Mesenchymal stem cell (in vitro differentiated cells and primary cell): ENCODE results near the gene TTC31.

Experiments used
- DNase-seq: peaks from one replicate; pipeline ENCODE4 v3.0.0-alpha.2; 2013
- H2AFZ ChIP-seq: one replicate; pipeline ENCODE4 v1.6.1; 2013; ENCODE audit warnings: low read depth, mild to moderate bottlenecking, control low read depth, inconsistent platforms, low read length, moderate library complexity
- H2AK5ac ChIP-seq: 2 replicates; pipeline ENCODE4 v1.6.1; 2013; ENCODE audit warnings: low read length, moderate library complexity, mild to moderate bottlenecking, inconsistent platforms; ENCODE audit not compliant: severe bottlenecking
- H2BK120ac ChIP-seq: one replicate; pipeline ENCODE4 v1.6.1; 2013; ENCODE audit warnings: low read depth, mild to moderate bottlenecking, inconsistent platforms, low read length, moderate library complexity
- H2BK12ac ChIP-seq, 2 experiments: one replicate each; pipeline ENCODE4 v1.6.1; 2013; ENCODE audit warnings: inconsistent platforms in 2 of 2, low read length in 2 of 2, mild to moderate bottlenecking in 2 of 2, moderate library complexity in 2 of 2, control low read depth in 1 of 2
- H2BK15ac ChIP-seq: one replicate; pipeline ENCODE4 v1.6.1; 2013; ENCODE audit warnings: mild to moderate bottlenecking, low read depth, inconsistent platforms; ENCODE audit not compliant: poor library complexity, severe bottlenecking
- H2BK5ac ChIP-seq: 2 replicates; pipeline ENCODE4 v1.6.1; 2013; ENCODE audit warnings: low read depth, mild to moderate bottlenecking, low read length, control low read depth, inconsistent platforms; ENCODE audit not compliant: poor library complexity, severe bottlenecking
- H3K14ac ChIP-seq, 2 experiments: one replicate each; pipeline ENCODE4 v1.6.1; 2013; ENCODE audit warnings: inconsistent platforms in 2 of 2, low read length in 2 of 2, control low read depth in 1 of 2, mild to moderate bottlenecking in 1 of 2, moderate library complexity in 1 of 2
- H3K18ac ChIP-seq, 2 experiments: one replicate each; pipeline ENCODE4 v1.6.1; 2013; ENCODE audit warnings: inconsistent platforms in 2 of 2, low read length in 2 of 2, control low read depth in 1 of 2, low read depth in 1 of 2, mild to moderate bottlenecking in 1 of 2
- H3K23ac ChIP-seq, 2 experiments: one replicate each; pipeline ENCODE4 v1.6.1; 2013; ENCODE audit warnings: inconsistent platforms in 2 of 2, low read length in 2 of 2, mild to moderate bottlenecking in 2 of 2, moderate library complexity in 2 of 2, control low read depth in 1 of 2
- H3K27ac ChIP-seq: 2 replicates; pipeline ENCODE4 v1.5.1; 2013; ENCODE audit warnings: mild to moderate bottlenecking, moderate library complexity, low read length, control low read depth, inconsistent platforms; ENCODE audit not compliant: poor library complexity, severe bottlenecking
- H3K27me3 ChIP-seq, 2 experiments: 2 replicates each; pipeline versions ENCODE4 v1.6.1 to v1.7.0; 2013; ENCODE audit warnings: low read length in 2 of 2, mild to moderate bottlenecking in 2 of 2, moderate library complexity in 2 of 2, control low read depth in 1 of 2, inconsistent platforms in 1 of 2; ENCODE audit not compliant: control insufficient read depth in 1 of 2, insufficient read depth in 1 of 2
- H3K36me3 ChIP-seq, 2 experiments: 2 replicates each; pipeline versions ENCODE4 v1.6.1 to v1.7.0; 2013; ENCODE audit warnings: low read length in 2 of 2, control low read depth in 1 of 2, inconsistent platforms in 1 of 2, low read depth in 1 of 2, mild to moderate bottlenecking in 1 of 2; ENCODE audit not compliant: insufficient read depth in 2 of 2, control insufficient read depth in 1 of 2
- H3K4ac ChIP-seq, 2 experiments: one replicate each; pipeline ENCODE4 v1.6.1; 2013; ENCODE audit warnings: inconsistent platforms in 2 of 2, low read length in 2 of 2, mild to moderate bottlenecking in 2 of 2, moderate library complexity in 2 of 2, control low read depth in 1 of 2, low read depth in 1 of 2
- H3K4me1 ChIP-seq: 2 replicates; pipeline ENCODE4 v1.6.1; 2013; ENCODE audit warnings: low read depth, low read length, control low read depth; ENCODE audit not compliant: control insufficient read depth, insufficient read depth
- H3K4me2 ChIP-seq: 2 replicates; pipeline ENCODE4 v1.6.1; 2013; ENCODE audit warnings: low read length, mild to moderate bottlenecking, inconsistent platforms; ENCODE audit not compliant: poor library complexity, severe bottlenecking
- H3K4me3 ChIP-seq, 2 experiments: 2 replicates each; pipeline versions ENCODE4 v1.5.1 to v1.7.0; 2013; ENCODE audit warnings: low read length in 2 of 2, mild to moderate bottlenecking in 2 of 2, control low read depth in 1 of 2, low read depth in 1 of 2; ENCODE audit not compliant: insufficient read depth in 1 of 2
- H3K79me1 ChIP-seq: replicated peaks from 2 replicates; pipeline ENCODE4 v1.6.1; 2013; ENCODE audit warnings: mild to moderate bottlenecking, control low read depth, low read length, inconsistent platforms; ENCODE audit not compliant: poor library complexity, severe bottlenecking
- H3K9ac ChIP-seq: 2 replicates; pipeline ENCODE4 v1.7.0; 2013; ENCODE audit warnings: mild to moderate bottlenecking, low read length, moderate library complexity
- H3K9me3 ChIP-seq: 2 replicates; pipeline ENCODE4 v1.7.0; 2013; ENCODE audit warnings: mild to moderate bottlenecking, low read length; ENCODE audit not compliant: control insufficient read depth
- H4K8ac ChIP-seq: one replicate; pipeline ENCODE4 v1.6.1; 2013; ENCODE audit warnings: inconsistent platforms, mild to moderate bottlenecking, low read length, moderate library complexity
- H4K91ac ChIP-seq: one replicate; pipeline ENCODE4 v1.6.1; 2013; ENCODE audit warnings: mild to moderate bottlenecking, low read length, inconsistent platforms
- WGBS: methylation state at CpG from one replicate; pipeline ENCODE4 v1.1.7; 2013; ENCODE audit warnings: mixed read lengths; 5-methylcytosine and 5-hydroxymethylcytosine counted together

The TTC31 gene

DNA sequence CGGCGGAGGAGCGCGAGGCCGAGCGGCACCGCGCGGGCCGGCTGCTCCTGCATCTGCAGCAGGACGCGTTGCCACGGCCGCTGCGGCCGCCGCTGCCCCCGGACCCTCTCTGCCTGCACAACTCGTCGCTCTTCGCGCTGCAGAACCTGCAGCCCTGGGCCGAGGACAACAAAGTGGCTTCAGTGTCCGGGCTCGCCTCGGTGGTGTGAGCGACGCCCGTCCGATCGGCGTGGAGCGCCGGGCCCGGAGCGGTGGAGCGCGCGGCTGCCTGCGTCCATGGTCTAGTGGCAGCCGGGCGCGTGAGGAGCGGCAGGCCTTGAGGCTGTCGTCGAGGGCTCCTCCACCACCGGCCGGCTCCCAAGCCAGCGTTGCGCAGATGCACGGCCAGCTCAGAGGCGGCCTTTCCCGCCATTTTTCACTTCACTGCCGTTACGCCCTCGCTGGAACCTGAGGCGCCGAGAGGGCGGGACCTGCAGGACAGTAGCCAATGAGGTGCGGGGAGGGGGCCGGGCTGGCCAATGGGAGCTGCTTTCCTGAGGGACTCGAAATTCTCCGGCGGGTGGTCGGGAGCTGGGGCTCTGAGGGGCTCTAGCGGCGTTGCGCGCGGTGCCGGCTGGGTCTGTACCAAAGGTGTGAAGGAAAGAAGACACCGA, 33.2 kb downstream of the TTC31 start:
- H3K18ac ChIP-seq = peak overlapping the region in 1 of 2 experiments; percentile 42
- no peaks in the 10 kb centered on the region for H3K79me1 ChIP-seq
- H2BK120ac ChIP-seq = no peak overlapping the region
- H3K4me1 ChIP-seq = peaks cover 18% of the 10 kb centered on the region
- no peak overlapping the region for H3K4me2 ChIP-seq
- no peak overlapping the region for H2BK5ac ChIP-seq
- no peaks in the 10 kb centered on the region for H3K9me3 ChIP-seq
- H2BK15ac ChIP-seq = no peak overlapping the region
- H3K36me3 ChIP-seq = peaks cover 0 to 3% of the 10 kb centered on the region in 2 experiments
- peak overlapping the region in 1 of 2 experiments; percentile 80 for H3K23ac ChIP-seq
- H3K27me3 ChIP-seq = peaks cover 96 to 97% of the 10 kb centered on the region in 2 experiments
- H3K27ac ChIP-seq = no peak overlapping the region
- DNase-seq = no peak
- no peak overlapping the region for H4K8ac ChIP-seq
- peak overlapping the region; percentile 76 for H2AFZ ChIP-seq
- H2BK12ac ChIP-seq = no peak overlapping the region
- WGBS = 15% methylated on average over 57 of the region's 72 CpGs
- H3K4me3 ChIP-seq = no peak overlapping the region
- no peak overlapping the region for H3K9ac ChIP-seq
- H2AK5ac ChIP-seq = no peak overlapping the region
- H3K4ac ChIP-seq = no peak overlapping the region
- H3K14ac ChIP-seq = no peak overlapping the region
- no peak overlapping the region for H4K91ac ChIP-seq

- no peak overlapping the region for H3K4ac ChIP-seq
- peaks cover 92 to 97% of the 10 kb centered on the region in 2 experiments for H3K27me3 ChIP-seq
- no peak overlapping the region for H3K9ac ChIP-seq
- H2BK5ac ChIP-seq = no peak overlapping the region
- H3K23ac ChIP-seq = no peak overlapping the region
- H2AFZ ChIP-seq = no peak overlapping the region
- peaks cover 18% of the 10 kb centered on the region for H3K4me1 ChIP-seq
- peaks cover 0 to 3% of the 10 kb centered on the region in 2 experiments for H3K36me3 ChIP-seq
- H3K27ac ChIP-seq = no peak overlapping the region
- no peak overlapping the region for H3K4me3 ChIP-seq
- no peak overlapping the region for H2AK5ac ChIP-seq
- H2BK15ac ChIP-seq = no peak overlapping the region
- H3K14ac ChIP-seq = no peak overlapping the region
- H3K9me3 ChIP-seq = no peaks in the 10 kb centered on the region
- no peak overlapping the region for H2BK12ac ChIP-seq
- H4K91ac ChIP-seq = no peak overlapping the region
- WGBS = 80% methylated on average over 12 of the region's 13 CpGs
- H3K79me1 ChIP-seq = no peaks in the 10 kb centered on the region
- DNase-seq = no peak
- no peak overlapping the region for H4K8ac ChIP-seq
- H3K4me2 ChIP-seq = no peak overlapping the region
- H3K18ac ChIP-seq = no peak overlapping the region
- H2BK120ac ChIP-seq = no peak overlapping the region
Observed at GRCh38 chr2:74516650-74517049, 33.8 kb downstream of the TTC31 start.

- no peak overlapping the region for H2BK5ac ChIP-seq
- H3K4me2 ChIP-seq = no peak overlapping the region
Observed at GRCh38 chr2:74522516-74522915, 39.6 kb downstream of the TTC31 start.

DNA sequence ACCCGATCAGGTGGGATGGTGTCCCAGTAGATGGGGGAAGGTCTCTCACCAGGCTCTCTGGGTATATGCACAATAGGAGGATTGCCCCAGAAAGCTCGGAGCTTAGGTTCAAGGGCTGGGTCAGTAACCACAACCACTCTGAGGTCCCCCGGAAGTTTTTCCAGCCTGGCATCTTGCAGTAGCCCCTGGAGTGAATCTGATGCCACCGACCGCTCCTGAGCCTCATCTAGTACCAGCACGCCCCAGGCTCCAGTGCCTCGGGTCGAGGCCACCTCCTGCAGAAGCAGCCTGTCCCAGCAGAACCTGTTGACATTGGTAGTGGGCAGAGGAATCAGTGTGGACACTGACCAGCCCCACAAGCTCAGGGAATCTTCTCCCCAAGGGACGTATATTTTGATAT, 41.1 kb downstream of the TTC31 start:
- H3K27ac ChIP-seq = no peak overlapping the region
- H3K9me3 ChIP-seq = no peaks in the 10 kb centered on the region
- no peak overlapping the region for H2BK12ac ChIP-seq
- H3K27me3 ChIP-seq = peaks cover 32 to 42% of the 10 kb centered on the region in 2 experiments
- no peak overlapping the region for H2AFZ ChIP-seq
- H3K14ac ChIP-seq = no peak overlapping the region
- no peak overlapping the region for H3K9ac ChIP-seq
- no peak for DNase-seq
- no peak overlapping the region for H3K4me3 ChIP-seq
- no peak overlapping the region for H2BK120ac ChIP-seq
- WGBS = 95% methylated on average over 8 of the region's 9 CpGs
- H3K23ac ChIP-seq = no peak overlapping the region
- H4K91ac ChIP-seq = no peak overlapping the region
- peaks cover 30 to 35% of the 10 kb centered on the region in 2 experiments for H3K36me3 ChIP-seq
- H2BK5ac ChIP-seq = no peak overlapping the region
- H3K4ac ChIP-seq = no peak overlapping the region
- H3K4me1 ChIP-seq = peaks cover 11% of the 10 kb centered on the region
- H4K8ac ChIP-seq = no peak overlapping the region
- H2AK5ac ChIP-seq = no peak overlapping the region
- H3K18ac ChIP-seq = no peak overlapping the region
- peaks cover 15% of the 10 kb centered on the region for H3K79me1 ChIP-seq
- H3K4me2 ChIP-seq = no peak overlapping the region
- no peak overlapping the region for H2BK15ac ChIP-seq

More at GRCh38 chr2:74522516-74522915, 39.6 kb downstream of the TTC31 start:
- Histone ChIP-seq H4K8ac (no peak overlapping the region), H3K9ac (no peak overlapping the region), H2AK5ac (no peak overlapping the region), H2BK120ac (no peak overlapping the region), H3K9me3 (no peaks in the 10 kb centered on the region), H3K4me3 (no peak overlapping the region), H3K23ac (peak overlapping the region in 1 of 2 experiments; percentile 67), H4K91ac (no peak overlapping the region), H2BK12ac (no peak overlapping the region), H2AFZ (no peak overlapping the region), H3K36me3 (peaks cover 23 to 26% of the 10 kb centered on the region in 2 experiments), H3K18ac (no peak overlapping the region), H3K27me3 (peaks cover 47 to 57% of the 10 kb centered on the region in 2 experiments), H3K27ac (no peak overlapping the region), H3K4ac (no peak overlapping the region), H3K79me1 (peaks cover 11% of the 10 kb centered on the region), H3K4me1 (no peaks in the 10 kb centered on the region), H3K14ac (no peak overlapping the region), H2BK15ac (no peak overlapping the region)
- WGBS = 91% methylated on average over 3 of the region's 3 CpGs
- no peak for DNase-seq
